GM12801 (cell line): Measurements from ENCODE around the gene KLF7.

ENCODE experiments used
- TF ChIP-seq, protein P1 (sequence below): IDR thresholded peaks from one replicate; pipeline ENCODE4 v1.5.1; 2011; ENCODE audit warnings: control low read depth; ENCODE audit not compliant: insufficient read length; ENCODE audit errors: extremely low read depth

KLF7 gene

DNA sequence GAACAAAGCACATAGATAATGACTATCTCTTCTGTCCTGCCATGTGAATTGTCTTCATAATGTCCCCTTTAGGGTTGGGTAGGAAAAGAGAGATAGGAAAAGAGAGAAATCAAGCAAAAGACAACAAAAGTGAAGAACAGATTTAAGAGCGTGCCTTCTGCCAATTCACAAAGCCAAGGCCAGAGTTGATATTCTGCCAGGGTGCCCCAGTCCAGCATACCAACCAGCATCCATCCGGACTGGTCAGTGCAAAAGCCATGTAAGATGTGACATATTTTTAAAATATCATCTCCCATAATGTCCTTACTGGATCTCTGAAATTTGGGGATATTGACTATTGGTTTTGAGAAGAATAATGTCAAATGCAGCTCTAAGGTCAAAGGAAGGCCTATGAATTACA is 35.7 kb upstream of the KLF7 start:
- TF ChIP-seq, protein P1, sequence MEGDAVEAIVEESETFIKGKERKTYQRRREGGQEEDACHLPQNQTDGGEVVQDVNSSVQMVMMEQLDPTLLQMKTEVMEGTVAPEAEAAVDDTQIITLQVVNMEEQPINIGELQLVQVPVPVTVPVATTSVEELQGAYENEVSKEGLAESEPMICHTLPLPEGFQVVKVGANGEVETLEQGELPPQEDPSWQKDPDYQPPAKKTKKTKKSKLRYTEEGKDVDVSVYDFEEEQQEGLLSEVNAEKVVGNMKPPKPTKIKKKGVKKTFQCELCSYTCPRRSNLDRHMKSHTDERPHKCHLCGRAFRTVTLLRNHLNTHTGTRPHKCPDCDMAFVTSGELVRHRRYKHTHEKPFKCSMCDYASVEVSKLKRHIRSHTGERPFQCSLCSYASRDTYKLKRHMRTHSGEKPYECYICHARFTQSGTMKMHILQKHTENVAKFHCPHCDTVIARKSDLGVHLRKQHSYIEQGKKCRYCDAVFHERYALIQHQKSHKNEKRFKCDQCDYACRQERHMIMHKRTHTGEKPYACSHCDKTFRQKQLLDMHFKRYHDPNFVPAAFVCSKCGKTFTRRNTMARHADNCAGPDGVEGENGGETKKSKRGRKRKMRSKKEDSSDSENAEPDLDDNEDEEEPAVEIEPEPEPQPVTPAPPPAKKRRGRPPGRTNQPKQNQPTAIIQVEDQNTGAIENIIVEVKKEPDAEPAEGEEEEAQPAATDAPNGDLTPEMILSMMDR: no peak

DNA sequence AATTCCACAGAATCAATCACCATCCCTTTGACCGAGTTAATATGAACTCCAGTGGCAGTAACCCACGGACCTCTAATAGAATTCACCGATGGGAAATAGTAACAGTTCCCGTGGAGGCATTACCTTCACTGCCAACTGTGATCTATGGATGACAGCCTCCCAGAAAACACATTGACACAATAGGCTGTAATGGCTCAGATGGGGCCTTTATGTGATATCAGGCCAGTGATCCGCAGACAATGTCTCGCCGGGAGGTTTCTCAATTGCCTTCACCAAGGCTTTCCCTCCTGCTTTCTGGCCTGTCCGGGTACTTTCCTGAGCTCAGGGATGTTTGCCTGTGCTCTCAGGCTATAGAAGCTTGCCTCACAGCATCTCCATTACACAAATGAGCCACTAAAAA is 34.4 kb upstream of the KLF7 start:
- TF ChIP-seq, protein P1: no peak

DNA sequence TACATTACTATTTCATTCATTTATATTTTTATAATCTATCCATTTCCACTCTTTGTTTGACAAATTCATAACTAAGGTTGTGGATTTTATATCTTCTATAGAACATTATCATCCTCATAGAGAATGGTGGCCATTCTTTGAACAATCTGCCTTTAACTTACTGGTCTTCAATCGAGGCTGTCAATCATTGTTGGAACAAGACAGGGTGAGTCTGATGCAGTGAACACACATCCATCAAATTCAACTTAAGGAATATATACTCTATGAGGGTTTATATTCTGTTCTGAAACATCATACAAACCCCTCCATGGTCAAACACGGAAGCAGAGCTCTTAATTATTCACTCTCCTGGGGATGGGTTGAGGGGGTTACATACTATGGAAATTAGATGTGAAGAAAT is 28.3 kb upstream of the KLF7 start:
- TF ChIP-seq, protein P1: no peak

DNA sequence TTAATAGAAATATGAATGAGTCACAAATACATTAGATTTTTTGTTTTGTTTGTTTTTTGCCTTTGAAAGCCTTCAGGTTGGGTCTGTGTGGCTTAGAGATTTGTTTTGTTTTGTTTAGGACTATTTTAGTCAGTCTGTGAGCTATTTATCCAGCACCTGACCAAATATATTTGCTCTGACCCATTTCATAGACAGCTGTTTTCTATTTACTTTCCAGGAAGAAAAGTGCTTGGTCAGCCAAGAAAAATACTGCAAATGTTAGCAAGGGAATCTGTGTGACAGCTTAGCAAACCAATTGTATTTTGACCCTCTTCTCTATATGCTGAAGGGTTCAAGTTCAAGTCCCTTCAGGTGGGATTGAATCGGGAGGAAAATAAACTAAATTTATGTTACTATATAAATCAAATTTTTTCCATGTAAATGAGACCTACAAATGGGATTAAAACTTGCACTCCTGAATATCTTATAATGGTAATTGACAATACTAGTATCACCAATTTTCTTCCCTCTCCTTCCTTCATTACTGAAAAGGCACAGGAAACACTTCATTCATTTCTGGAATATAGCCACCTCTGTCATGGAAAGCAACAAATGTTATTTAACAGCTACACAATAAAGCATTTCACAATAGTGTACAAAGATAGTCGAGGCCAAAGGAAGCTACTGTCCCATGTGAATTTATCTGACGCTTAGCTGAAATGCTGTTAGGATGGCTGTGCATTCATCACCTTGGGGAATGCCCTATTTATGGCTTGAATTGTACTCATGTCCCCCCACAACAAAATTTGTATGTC is 23.1 kb upstream of the KLF7 start:
- TF ChIP-seq, protein P1: no peak

DNA sequence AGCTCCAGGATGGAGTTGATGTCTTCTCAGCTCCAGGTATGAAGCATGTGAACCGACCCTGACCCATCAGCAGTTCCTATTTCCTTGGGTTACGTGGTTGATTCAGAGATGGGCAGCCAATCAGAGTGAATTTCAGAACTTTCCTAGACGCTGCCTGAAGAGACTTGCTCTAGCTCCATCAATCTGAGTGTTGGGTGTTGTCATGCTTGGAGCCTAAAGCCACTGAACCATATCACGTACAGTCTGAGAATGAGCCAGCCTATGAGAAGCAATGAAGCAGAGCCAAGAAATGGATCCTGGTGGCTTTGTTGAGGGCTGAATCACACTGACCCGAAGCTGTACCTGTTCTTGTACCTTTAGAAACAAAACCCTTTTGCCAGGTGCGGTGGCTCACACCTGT is 19.6 kb upstream of the KLF7 start:
- TF ChIP-seq, protein P1: no peak

DNA sequence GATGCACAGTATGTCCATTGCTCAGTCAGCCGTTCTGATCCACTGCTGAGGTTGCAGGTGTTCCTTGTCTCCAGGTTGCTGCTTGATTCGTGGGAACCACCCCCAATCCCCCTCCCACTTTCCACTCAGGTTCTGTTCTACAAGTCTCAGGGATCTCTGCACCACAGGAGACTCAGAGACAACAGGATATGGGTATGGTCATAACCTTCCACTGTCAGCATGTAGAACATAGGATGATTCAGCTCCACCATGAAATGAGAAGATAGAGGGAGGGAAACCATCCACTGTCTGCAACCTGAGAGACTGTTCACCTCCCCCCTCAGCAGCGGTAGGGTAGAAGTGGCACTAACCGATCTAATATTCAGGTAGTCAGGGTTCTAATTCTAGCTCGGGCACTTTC is 19.0 kb upstream of the KLF7 start:
- TF ChIP-seq, protein P1: no peak

DNA sequence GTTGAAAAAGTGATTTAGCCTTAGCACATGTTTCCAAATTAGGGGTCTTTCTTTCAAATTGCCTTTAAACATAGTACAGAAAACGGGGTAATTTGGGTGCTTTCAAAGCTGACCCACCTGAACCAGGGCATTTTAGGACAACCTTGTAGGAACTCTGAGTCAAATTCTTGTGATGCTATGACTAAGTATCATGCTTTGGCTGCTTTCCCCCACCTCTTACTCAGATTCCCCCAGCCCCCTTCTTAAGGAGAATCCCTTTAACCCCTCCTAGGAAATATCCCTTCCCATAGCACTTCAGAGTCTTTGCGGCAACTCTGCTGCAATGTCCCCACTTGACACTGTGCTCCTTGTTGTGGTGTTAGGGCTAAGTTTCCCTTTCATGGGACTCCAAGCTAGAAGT is 18.6 kb upstream of the KLF7 start:
- TF ChIP-seq, protein P1: no peak
